Keratinocyte (primary cell): ENCODE data around the gene FBXO15. TPM values are rescaled to one million over a fixed set of nuclear protein-coding genes. Genes with fewer than 3 reads are reported as not detected.

Source experiments
- DNase-seq: peaks from one replicate; pipeline ENCODE4 v3.0.0-alpha.2; 2011; ENCODE audit warnings: low read depth, missing footprints, low spot score
- FAIRE-seq: peaks from 2 replicates; lab custom pipeline; 2011; peaks lifted over from hg19 to GRCh38; lab: Jason Lieb, UNC
- H2AFZ ChIP-seq: 2 replicates; pipeline ENCODE4 v1.6.0; 2012; ENCODE audit warnings: low read length, control low read depth, inconsistent platforms; ENCODE audit not compliant: control insufficient read depth
- H3K27ac ChIP-seq: 2 replicates; pipeline ENCODE4 v1.5.1; 2011; ENCODE audit warnings: low read length; ENCODE audit not compliant: control insufficient read depth, insufficient read depth
- H3K27me3 ChIP-seq: 3 replicates; pipeline ENCODE4 v1.6.0; 2011; ENCODE audit warnings: low read length; ENCODE audit not compliant: control insufficient read depth, insufficient read depth; ENCODE audit errors: extremely low read depth
- H3K36me3 ChIP-seq, 2 experiments: 2 replicates in 1 of 2; 3 replicates in 1 of 2; pipeline ENCODE4 v1.5.1; 2011; ENCODE audit warnings: low read length in 2 of 2, mild to moderate bottlenecking in 1 of 2; ENCODE audit not compliant: control insufficient read depth in 2 of 2, insufficient read depth in 2 of 2; ENCODE audit errors: extremely low read depth in 1 of 2
- H3K4me1 ChIP-seq: 3 replicates; pipeline ENCODE4 v1.5.1; 2011; ENCODE audit warnings: low read length; ENCODE audit not compliant: control insufficient read depth, insufficient read depth; ENCODE audit errors: extremely low read depth
- H3K4me2 ChIP-seq: 3 replicates; pipeline ENCODE4 v1.6.0; 2011; ENCODE audit warnings: low read depth, low read length; ENCODE audit not compliant: control insufficient read depth, insufficient read depth; ENCODE audit errors: extremely low read depth
- H3K4me3 ChIP-seq, 3 experiments: fragments of 200-600 bp in 1 of 3; sonication (generic) in 1 of 3; 2 replicates in 2 of 3; 3 replicates in 1 of 3; pipeline ENCODE4 v1.5.1; 2011 to 2016; ENCODE audit warnings: low read length in 3 of 3, mild to moderate bottlenecking in 3 of 3, control low read depth in 2 of 3, inconsistent platforms in 1 of 3, low read depth in 1 of 3, mixed read lengths in 1 of 3, mixed run types in 1 of 3, moderate library complexity in 1 of 3; ENCODE audit not compliant: control insufficient read depth in 2 of 3, insufficient read depth in 2 of 3; ENCODE audit errors: extremely low read depth in 1 of 3
- H3K79me2 ChIP-seq: 2 replicates; pipeline ENCODE4 v1.6.0; 2012; ENCODE audit warnings: low read length; ENCODE audit not compliant: control insufficient read depth, insufficient read depth
- H3K9ac ChIP-seq: 3 replicates; pipeline ENCODE4 v1.6.0; 2011; ENCODE audit warnings: low read length; ENCODE audit not compliant: control insufficient read depth, insufficient read depth; ENCODE audit errors: extremely low read depth
- H3K9me1 ChIP-seq: 3 replicates; pipeline ENCODE4 v1.6.0; 2011; ENCODE audit warnings: low read length; ENCODE audit not compliant: control insufficient read depth, insufficient read depth; ENCODE audit errors: extremely low read depth
- H3K9me3 ChIP-seq: 2 replicates; pipeline ENCODE4 v1.5.1; 2012; ENCODE audit warnings: low read depth, low read length; ENCODE audit not compliant: control insufficient read depth
- H4K20me1 ChIP-seq: 3 replicates; pipeline ENCODE4 v1.6.0; 2011; ENCODE audit warnings: low read length; ENCODE audit not compliant: control insufficient read depth, insufficient read depth; ENCODE audit errors: extremely low read depth
- EZH2 ChIP-seq: IDR thresholded peaks from one replicate; pipeline ENCODE4 v1.6.1; 2012; ENCODE audit warnings: inconsistent platforms, mild to moderate bottlenecking, low read length, moderate library complexity
- dilution Hi-C: fragments of 300-500 bp; cut with MboI; formaldehyde crosslinking; loops from one replicate; pipeline ENCODE4 v1.7.0; 2020; ENCODE audit warnings: low sequenced_read_pairs; ENCODE audit not compliant: extremely low pct_ligation_motif_present
- polyA plus RNA-seq, 5 experiments: library from polyadenylated mRNA; depleted of rRNA in 3 of 5; stranded (reverse) in 3 of 5; stranded (forward) in 1 of 5; unstranded in 1 of 5; fragments of >200 nt; gene quantifications; 1 replicate in 1 of 5; 2 replicates in 3 of 5; 3 replicates in 1 of 5; pipeline versions ENCODE4 v1.2.1 to v1.2.3, GENCODE V29; 2011 to 2012; ENCODE audit warnings: missing spikeins in 2 of 5, low read depth in 1 of 5, low replicate concordance in 1 of 5
- TF ChIP-seq, protein P1 (sequence below), 3 experiments: IDR thresholded peaks in 1 of 3; conservative IDR thresholded peaks in 1 of 3; optimal IDR thresholded peaks in 1 of 3; 2 replicates in 2 of 3; 3 replicates in 1 of 3; pipeline versions ENCODE3 to v1.5.1; 2011; ENCODE audit warnings: low read length in 3 of 3, mild to moderate bottlenecking in 3 of 3, moderate library complexity in 2 of 3, control low read depth in 1 of 3, inconsistent platforms in 1 of 3; ENCODE audit not compliant: insufficient read depth in 2 of 3; ENCODE audit errors: extremely low read depth in 1 of 3

Gene FBXO15
- polyA plus RNA-seq, 1 donor (not counting 4 experiments of a cell fraction or from before 2014, with no cell fraction given), result 0.26 TPM

DNA sequence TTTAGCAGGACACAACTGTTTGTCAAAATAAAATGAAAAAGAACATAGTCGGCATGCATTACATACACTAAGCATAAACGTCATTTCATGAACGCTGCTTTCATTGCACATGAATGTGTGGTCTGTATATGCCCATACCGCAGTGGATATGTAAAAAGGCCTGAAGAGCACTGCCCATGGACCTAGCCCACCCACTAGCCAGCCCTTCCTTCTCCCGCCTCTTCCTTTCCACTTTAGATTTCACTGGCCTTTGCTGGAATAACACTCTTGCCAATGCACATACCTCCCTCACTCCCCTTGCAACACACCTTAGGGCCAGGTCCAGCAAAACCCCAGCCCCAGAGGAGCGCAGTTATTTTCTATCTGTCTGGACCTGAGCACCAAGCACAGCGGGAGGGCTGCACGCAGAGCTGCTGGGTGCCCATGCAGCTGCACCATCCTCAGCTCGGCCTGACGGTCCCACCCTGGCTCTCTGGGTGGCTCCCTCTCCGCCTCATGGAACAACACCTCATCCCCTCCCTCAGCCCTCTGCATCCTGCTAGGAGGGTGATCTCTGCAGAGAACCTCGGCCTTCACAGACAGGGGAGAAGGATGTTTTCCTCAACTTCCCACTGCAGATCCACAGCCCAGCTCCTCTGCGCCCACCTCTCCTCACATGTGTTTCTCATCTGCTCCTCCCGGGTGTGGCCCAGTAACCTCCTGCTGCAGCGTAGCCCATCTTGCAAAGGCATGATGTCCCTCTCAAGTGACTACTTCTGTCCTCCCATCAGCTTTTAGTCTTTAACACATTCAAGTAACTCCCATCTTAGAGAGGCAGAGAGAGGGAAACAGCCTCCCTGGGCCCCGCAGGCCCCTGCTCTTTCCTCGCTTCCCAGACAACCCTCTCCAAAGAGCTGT, 72.7 kb downstream of the FBXO15 start:
- dilution Hi-C loops, result no loop called here
- no peak for DNase-seq

DNA sequence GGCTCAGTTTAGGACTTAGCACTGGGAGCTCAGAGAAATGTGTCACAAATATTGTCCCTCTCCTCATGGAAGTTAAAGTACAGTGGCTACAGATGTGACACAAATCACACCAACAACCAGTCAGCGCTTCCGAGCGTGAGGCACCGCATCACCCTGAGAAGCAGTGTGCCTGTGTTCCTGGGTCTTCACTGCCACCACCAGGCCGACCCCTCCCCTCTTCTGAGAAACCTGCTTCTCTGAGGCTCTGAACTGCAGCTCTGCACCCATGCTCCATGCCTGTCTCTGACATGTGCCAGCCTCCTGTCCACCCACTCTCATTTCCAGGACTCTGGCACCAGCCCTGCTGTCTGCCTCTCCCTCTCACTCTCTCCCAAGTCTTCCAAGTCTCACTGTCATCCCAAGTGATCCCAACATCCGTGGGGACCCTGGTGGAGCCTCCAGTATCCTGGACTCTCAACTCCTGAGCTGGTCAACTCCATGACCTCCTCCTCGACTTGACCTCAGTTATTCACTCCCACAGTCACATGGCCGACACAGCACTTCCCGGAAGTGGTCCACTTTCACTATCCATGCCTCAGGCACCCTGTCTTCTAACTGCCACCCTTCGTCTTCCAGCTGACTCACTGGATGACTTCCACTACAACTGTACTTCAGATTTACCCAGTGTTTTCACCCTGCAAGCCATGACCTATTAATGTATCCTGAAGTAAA, 73.5 kb downstream of the FBXO15 start:
- H3K9ac ChIP-seq, result no peak overlapping the region
- no peaks in the 10 kb centered on the region for H4K20me1 ChIP-seq
- FAIRE-seq (no peak), DNase-seq (no peak)
- no peaks in the 10 kb centered on the region for H3K4me1 ChIP-seq
- TF ChIP-seq EZH2, result no peak
- TF ChIP-seq, protein P1, sequence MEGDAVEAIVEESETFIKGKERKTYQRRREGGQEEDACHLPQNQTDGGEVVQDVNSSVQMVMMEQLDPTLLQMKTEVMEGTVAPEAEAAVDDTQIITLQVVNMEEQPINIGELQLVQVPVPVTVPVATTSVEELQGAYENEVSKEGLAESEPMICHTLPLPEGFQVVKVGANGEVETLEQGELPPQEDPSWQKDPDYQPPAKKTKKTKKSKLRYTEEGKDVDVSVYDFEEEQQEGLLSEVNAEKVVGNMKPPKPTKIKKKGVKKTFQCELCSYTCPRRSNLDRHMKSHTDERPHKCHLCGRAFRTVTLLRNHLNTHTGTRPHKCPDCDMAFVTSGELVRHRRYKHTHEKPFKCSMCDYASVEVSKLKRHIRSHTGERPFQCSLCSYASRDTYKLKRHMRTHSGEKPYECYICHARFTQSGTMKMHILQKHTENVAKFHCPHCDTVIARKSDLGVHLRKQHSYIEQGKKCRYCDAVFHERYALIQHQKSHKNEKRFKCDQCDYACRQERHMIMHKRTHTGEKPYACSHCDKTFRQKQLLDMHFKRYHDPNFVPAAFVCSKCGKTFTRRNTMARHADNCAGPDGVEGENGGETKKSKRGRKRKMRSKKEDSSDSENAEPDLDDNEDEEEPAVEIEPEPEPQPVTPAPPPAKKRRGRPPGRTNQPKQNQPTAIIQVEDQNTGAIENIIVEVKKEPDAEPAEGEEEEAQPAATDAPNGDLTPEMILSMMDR (optimal IDR thresholded peaks at IDR 0.05 in 1 of 3, IDR thresholded peaks at IDR 0.05 in 1 of 3, conservative IDR thresholded peaks at IDR 0.05 in 1 of 3; ENCODE audit: extremely low read depth in 1 of 3, insufficient read depth in 2 of 3, low read length in 3 of 3), result no peak
- no peak overlapping the region for H3K4me3 ChIP-seq
- H3K36me3 ChIP-seq, result no peaks in the 10 kb centered on the region
- no peaks in the 10 kb centered on the region for H3K9me1 ChIP-seq
- H3K27ac ChIP-seq, result no peak overlapping the region
- no peaks in the 10 kb centered on the region for H3K27me3 ChIP-seq
- no peaks in the 10 kb centered on the region for H3K9me3 ChIP-seq
- H3K79me2 ChIP-seq, result no peaks in the 10 kb centered on the region
- dilution Hi-C loops, result no loop called here
- H3K4me2 ChIP-seq, result no peak overlapping the region
- no peak overlapping the region for H2AFZ ChIP-seq

More for the DNA sequence above, 72.7 kb downstream of the FBXO15 start:
- Histone ChIP-seq H4K20me1 (no peaks in the 10 kb centered on the region), H3K36me3 (no peaks in the 10 kb centered on the region), H3K79me2 (no peaks in the 10 kb centered on the region), H3K4me2 (no peak overlapping the region), H3K9me3 (no peaks in the 10 kb centered on the region), H3K4me1 (no peaks in the 10 kb centered on the region), H2AFZ (no peak overlapping the region), H3K27me3 (no peaks in the 10 kb centered on the region), H3K9me1 (no peaks in the 10 kb centered on the region), H3K4me3 (no peak overlapping the region), H3K9ac (no peak overlapping the region), H3K27ac (no peak overlapping the region)
- FAIRE-seq, result no peak
- TF ChIP-seq, protein P1 (optimal IDR thresholded peaks at IDR 0.05 in 1 of 3, IDR thresholded peaks at IDR 0.05 in 1 of 3, conservative IDR thresholded peaks at IDR 0.05 in 1 of 3; ENCODE audit: extremely low read depth in 1 of 3, insufficient read depth in 2 of 3, low read length in 3 of 3), result no peak
- no peak for TF ChIP-seq EZH2
